Nephron (organoid): Measurements from ENCODE around the gene PIF1.
A peak's percentile ranks its signal among the peaks of the same experiment; 100 is the strongest.

Experiments used
- H3K27ac Mint-ChIP-seq, 3 experiments: 2 replicates each; pipeline ENCODE4 v1.8.0; 2020; ENCODE audit warnings: mixed read lengths in 3 of 3, mild to moderate bottlenecking in 2 of 3, moderate library complexity in 1 of 3
- H3K27me3 Mint-ChIP-seq: 2 replicates; pipeline ENCODE4 v1.8.0; 2021; ENCODE audit warnings: low read depth, mild to moderate bottlenecking, moderate library complexity, mixed read lengths
- H3K36me3 Mint-ChIP-seq: 2 replicates; pipeline ENCODE4 v1.8.0; 2020; ENCODE audit warnings: low read depth, mixed read lengths
- H3K4me1 Mint-ChIP-seq: 2 replicates; pipeline ENCODE4 v1.8.0; 2020; ENCODE audit warnings: mixed read lengths
- H3K4me3 Mint-ChIP-seq, 3 experiments: 2 replicates each; pipeline ENCODE4 v1.8.0; 2020; ENCODE audit warnings: mild to moderate bottlenecking in 3 of 3, mixed read lengths in 3 of 3, moderate library complexity in 2 of 3
- H3K9me3 Mint-ChIP-seq: 2 replicates; pipeline ENCODE4 v1.8.0; 2020; ENCODE audit warnings: mixed read lengths
- TF ChIP-seq, protein P1 (sequence below), 3 experiments: fragments of 200-600 bp; sonication (generic); IDR thresholded peaks; one replicate each; pipeline ENCODE4 v1.5.0; 2021; ENCODE audit warnings: antibody characterized with exemption in 3 of 3; ENCODE audit not compliant: unreplicated experiment in 3 of 3

PIF1 gene

DNA sequence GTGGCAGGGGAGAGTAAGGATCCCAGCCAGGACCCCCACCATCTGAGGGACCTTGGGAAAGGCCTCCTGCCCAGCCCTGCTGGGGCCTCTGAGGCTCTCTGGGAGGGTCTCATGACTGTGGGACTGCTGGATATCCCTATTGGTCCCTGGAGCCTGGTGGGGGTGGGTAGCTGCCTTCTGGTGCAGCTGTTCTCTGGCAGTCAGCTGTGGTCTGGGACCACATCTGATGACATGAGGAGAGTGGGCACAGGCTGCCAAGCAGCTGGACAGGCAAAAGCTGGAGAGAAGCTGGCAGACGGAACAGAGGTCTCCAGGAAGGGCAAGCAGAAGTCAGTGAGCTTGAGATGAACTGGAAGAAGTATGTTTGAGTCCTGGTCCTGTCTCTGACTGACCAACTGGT is 38.6 kb upstream of the PIF1 start:
- H3K27ac Mint-ChIP-seq, result peak overlapping the region; percentile 58 to 91 (median 69)
- H3K27me3 Mint-ChIP-seq, result no peaks in the 10 kb centered on the region
- peaks cover 47% of the 10 kb centered on the region for H3K4me1 Mint-ChIP-seq
- TF ChIP-seq, protein P1, sequence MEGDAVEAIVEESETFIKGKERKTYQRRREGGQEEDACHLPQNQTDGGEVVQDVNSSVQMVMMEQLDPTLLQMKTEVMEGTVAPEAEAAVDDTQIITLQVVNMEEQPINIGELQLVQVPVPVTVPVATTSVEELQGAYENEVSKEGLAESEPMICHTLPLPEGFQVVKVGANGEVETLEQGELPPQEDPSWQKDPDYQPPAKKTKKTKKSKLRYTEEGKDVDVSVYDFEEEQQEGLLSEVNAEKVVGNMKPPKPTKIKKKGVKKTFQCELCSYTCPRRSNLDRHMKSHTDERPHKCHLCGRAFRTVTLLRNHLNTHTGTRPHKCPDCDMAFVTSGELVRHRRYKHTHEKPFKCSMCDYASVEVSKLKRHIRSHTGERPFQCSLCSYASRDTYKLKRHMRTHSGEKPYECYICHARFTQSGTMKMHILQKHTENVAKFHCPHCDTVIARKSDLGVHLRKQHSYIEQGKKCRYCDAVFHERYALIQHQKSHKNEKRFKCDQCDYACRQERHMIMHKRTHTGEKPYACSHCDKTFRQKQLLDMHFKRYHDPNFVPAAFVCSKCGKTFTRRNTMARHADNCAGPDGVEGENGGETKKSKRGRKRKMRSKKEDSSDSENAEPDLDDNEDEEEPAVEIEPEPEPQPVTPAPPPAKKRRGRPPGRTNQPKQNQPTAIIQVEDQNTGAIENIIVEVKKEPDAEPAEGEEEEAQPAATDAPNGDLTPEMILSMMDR (IDR thresholded peaks at IDR 0.05; ENCODE audit: unreplicated experiment in 3 of 3), result no peak
- no peaks in the 10 kb centered on the region for H3K9me3 Mint-ChIP-seq
- H3K36me3 Mint-ChIP-seq, result peaks cover 23% of the 10 kb centered on the region
- peak overlapping the region in 1 of 3 experiments; percentile 34 for H3K4me3 Mint-ChIP-seq

DNA sequence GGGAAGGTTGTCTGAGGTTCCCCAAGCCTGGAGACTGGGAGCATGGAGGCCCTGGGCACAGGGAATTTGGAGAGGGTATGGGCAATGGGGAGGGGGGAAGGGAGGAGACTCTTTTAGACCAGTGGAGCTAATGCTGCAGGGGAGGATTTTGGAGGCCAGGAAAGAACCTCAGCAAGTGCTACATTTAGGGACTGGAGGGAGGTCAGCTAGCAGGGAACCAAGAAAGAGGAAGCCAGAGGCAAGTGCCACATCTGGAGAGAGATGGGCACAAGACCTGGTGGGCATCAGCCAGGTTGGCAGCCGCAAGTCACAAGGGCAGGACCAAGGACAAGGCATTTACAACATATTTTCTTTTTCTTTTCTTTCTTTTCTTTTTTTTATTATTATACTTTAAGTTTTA is 37.0 kb upstream of the PIF1 start:
- Mint-ChIP-seq H3K9me3 (no peaks in the 10 kb centered on the region), H3K36me3 (peaks cover 23% of the 10 kb centered on the region)
- TF ChIP-seq, protein P1 (IDR thresholded peaks at IDR 0.05; ENCODE audit: unreplicated experiment in 3 of 3), result no peak

DNA sequence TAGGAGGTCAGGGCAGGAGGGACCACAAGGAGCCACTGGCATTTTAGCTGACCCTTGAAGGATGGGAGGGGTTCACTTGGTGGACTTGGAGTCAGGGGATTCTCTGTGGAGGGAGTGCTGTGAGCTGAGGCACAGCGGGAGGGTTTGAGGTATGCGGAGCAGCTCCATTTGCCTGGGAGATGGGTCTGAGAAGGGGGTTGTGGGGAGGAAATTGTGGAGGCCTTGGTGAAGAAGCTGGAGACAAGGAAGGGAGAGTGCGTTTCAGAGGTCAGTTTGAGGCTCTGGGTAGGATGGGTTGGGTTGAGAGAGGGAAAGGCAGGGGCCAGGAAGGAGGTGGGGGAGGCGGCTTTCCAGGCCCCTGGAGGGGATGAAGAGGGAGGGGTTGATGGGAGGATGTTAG is 36.5 kb upstream of the PIF1 start:
- peaks cover 64% of the 10 kb centered on the region for H3K4me1 Mint-ChIP-seq
- TF ChIP-seq, protein P1 (IDR thresholded peaks at IDR 0.05; ENCODE audit: unreplicated experiment in 3 of 3), result no peak
- H3K27ac Mint-ChIP-seq, result peak overlapping the region in 1 of 3 experiments; percentile 41
- H3K9me3 Mint-ChIP-seq, result no peaks in the 10 kb centered on the region
- H3K4me3 Mint-ChIP-seq, result no peak overlapping the region
- peaks cover 23% of the 10 kb centered on the region for H3K36me3 Mint-ChIP-seq
- no peaks in the 10 kb centered on the region for H3K27me3 Mint-ChIP-seq

More for the DNA sequence above, 37.0 kb upstream of the PIF1 start:
- H3K27me3 Mint-ChIP-seq, result no peaks in the 10 kb centered on the region
- H3K4me3 Mint-ChIP-seq, result no peak overlapping the region
- H3K4me1 Mint-ChIP-seq, result peaks cover 62% of the 10 kb centered on the region
- peak overlapping the region in 2 of 3 experiments; percentile 39 to 41 for H3K27ac Mint-ChIP-seq

DNA sequence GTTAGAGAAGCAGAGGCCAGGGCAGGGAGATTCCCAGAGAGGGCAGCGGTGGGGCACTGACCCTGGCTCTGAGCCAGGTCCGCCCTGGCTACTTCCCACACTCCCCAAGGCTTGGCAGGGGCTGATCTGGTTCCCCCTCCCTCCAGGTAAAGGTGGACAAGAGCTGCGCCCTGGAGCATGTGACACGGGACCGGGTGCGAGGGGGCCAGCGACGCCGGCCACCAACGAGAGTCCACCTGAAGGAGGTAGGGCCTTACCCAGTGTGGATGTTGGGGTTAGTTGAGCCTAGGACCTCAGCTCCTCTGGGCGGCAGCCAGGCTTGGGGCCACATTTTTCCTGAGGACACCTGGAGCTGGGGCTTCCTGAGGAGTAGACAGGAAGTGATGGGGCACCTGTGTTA is 35.9 kb upstream of the PIF1 start:
- Mint-ChIP-seq H3K27me3 (no peaks in the 10 kb centered on the region), H3K9me3 (no peaks in the 10 kb centered on the region), H3K4me1 (peaks cover 63% of the 10 kb centered on the region), H3K27ac (no peak overlapping the region), H3K4me3 (no peak overlapping the region), H3K36me3 (peaks cover 24% of the 10 kb centered on the region)
- TF ChIP-seq, protein P1 (IDR thresholded peaks at IDR 0.05; ENCODE audit: unreplicated experiment in 3 of 3), result no peak

DNA sequence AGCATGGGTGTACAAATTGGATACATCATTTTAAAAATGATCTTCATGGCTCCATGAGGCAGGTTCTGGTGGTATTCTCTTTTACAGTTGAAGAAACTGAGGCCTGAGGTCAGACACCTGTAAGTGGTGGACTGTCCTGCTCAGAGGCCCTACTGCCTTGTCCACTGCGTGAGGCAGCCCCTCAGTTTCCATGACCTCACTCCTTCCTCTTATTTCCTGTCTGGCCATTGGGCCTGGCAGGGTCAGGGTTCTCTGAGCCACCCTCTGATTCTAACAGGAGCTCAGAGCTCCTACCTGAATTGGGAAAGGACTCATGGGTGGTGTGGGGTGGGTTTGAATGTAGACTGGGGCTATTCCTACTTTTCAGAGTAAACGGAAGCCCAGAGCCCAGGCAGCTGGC is 33.8 kb upstream of the PIF1 start:
- H3K27me3 Mint-ChIP-seq, result no peaks in the 10 kb centered on the region
- peaks cover 25% of the 10 kb centered on the region for H3K36me3 Mint-ChIP-seq
- TF ChIP-seq, protein P1 (IDR thresholded peaks at IDR 0.05; ENCODE audit: unreplicated experiment in 3 of 3), result no peak
- peak overlapping the region in 1 of 3 experiments; percentile 60 for H3K27ac Mint-ChIP-seq
- H3K4me3 Mint-ChIP-seq, result no peak overlapping the region
- no peaks in the 10 kb centered on the region for H3K9me3 Mint-ChIP-seq
- H3K4me1 Mint-ChIP-seq, result peaks cover 75% of the 10 kb centered on the region

DNA sequence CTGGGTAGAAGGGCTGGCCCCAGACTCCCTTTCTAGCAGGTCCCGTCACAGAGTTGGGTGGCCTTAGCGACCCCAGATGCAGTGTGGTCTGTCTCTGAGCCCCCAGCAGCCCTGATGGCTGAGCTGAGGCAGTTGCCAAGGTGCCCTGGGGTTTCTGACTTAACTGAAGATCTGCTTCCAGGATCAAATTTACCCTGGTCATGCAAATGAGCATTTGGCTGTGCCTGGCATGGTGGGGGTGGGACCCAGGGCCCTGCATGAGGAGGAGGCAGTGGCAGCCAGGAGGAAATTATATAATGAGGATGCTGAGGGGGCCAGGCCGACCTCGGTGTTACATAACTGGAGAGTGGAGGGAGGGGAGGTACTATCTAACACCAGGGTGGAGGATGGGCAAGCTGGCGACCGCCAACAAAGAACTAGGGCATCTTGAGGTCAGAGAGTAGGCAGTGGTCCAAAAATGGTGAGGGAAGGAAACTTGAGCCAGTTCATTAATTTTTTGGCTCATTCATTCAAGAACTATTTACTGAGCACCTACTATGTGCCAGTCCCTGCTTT is 32.7 kb upstream of the PIF1 start:
- peaks cover 68% of the 10 kb centered on the region for H3K4me1 Mint-ChIP-seq
- no peaks in the 10 kb centered on the region for H3K27me3 Mint-ChIP-seq
- H3K9me3 Mint-ChIP-seq, result no peaks in the 10 kb centered on the region
- H3K4me3 Mint-ChIP-seq, result no peak overlapping the region
- peaks cover 18% of the 10 kb centered on the region for H3K36me3 Mint-ChIP-seq
- TF ChIP-seq, protein P1 (IDR thresholded peaks at IDR 0.05; ENCODE audit: unreplicated experiment in 3 of 3), result no peak
- H3K27ac Mint-ChIP-seq, result peak overlapping the region; percentile 60 to 92 (median 88)
